Measurements from ENCODE around the gene OLFM1.

- TF ChIP-seq, protein P1, sequence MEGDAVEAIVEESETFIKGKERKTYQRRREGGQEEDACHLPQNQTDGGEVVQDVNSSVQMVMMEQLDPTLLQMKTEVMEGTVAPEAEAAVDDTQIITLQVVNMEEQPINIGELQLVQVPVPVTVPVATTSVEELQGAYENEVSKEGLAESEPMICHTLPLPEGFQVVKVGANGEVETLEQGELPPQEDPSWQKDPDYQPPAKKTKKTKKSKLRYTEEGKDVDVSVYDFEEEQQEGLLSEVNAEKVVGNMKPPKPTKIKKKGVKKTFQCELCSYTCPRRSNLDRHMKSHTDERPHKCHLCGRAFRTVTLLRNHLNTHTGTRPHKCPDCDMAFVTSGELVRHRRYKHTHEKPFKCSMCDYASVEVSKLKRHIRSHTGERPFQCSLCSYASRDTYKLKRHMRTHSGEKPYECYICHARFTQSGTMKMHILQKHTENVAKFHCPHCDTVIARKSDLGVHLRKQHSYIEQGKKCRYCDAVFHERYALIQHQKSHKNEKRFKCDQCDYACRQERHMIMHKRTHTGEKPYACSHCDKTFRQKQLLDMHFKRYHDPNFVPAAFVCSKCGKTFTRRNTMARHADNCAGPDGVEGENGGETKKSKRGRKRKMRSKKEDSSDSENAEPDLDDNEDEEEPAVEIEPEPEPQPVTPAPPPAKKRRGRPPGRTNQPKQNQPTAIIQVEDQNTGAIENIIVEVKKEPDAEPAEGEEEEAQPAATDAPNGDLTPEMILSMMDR (IDR thresholded peaks at IDR 0.05): no peak
- TF ChIP-seq POLR2A (IDR thresholded peaks at IDR 0.05; ENCODE audit: low read depth): no peak
- TF ChIP-seq EP300 (IDR thresholded peaks at IDR 0.05): no peak
- no peak for TF ChIP-seq POLR2AphosphoS5 (IDR thresholded peaks at IDR 0.05)
Observed at GRCh38 chr9:135104761-135105160, 17.3 kb downstream of the OLFM1 start.

Measured in esophagus muscularis mucosa (tissue), 4 donors.